ENCODE data around the gene CASS4. TPM values are rescaled to one million over a fixed set of nuclear protein-coding genes. Genes with fewer than 3 reads are reported as not detected.

CASS4 gene
- total RNA-seq, 1 donor from 2014 or later: not detected

GRCh38 chr20:56414842-56415765, 3.0 kb downstream of the CASS4 start:
- Mint-ChIP-seq H3K36me3 (no peaks in the 10 kb centered on the region), H3K4me1 (no peaks in the 10 kb centered on the region), H3K9me3 (no peaks in the 10 kb centered on the region), H3K27me3 (ENCODE audit: insufficient read depth, low read depth) (peaks cover 2% of the 10 kb centered on the region), H3K27ac (no peak overlapping the region), H3K4me3 (no peak overlapping the region)
- Histone ChIP-seq H3K9me3 (ENCODE audit: low read depth) (no peaks in the 10 kb centered on the region), H3K4me1 (no peaks in the 10 kb centered on the region), H2AFZ (replicated peaks) (no peak overlapping the region), H3K36me3 (no peaks in the 10 kb centered on the region), H3K4me3 (no peak overlapping the region), H4K20me1 (ENCODE audit: low read depth) (no peaks in the 10 kb centered on the region), H3K79me2 (ENCODE audit: low read depth) (no peaks in the 10 kb centered on the region), H3K9ac (no peak overlapping the region), H3K4me2 (no peak overlapping the region), H3K27me3 (no peaks in the 10 kb centered on the region), H3K27ac (no peak overlapping the region), H3F3A (ENCODE audit: low read depth) (no peaks in the 10 kb centered on the region)
- TF ChIP-seq EZH2phosphoT487 (IDR thresholded peaks at IDR 0.05) (no peak), CTCF (IDR thresholded peaks at IDR 0.05) (no peak), EZH2 (IDR thresholded peaks at IDR 0.05) (no peak)
- no peak for DNase-seq (ENCODE audit: low spot score)

- Histone ChIP-seq H3K4me2 (no peak overlapping the region), H3K4me1 (no peaks in the 10 kb centered on the region), H3K27ac (no peak overlapping the region), H3F3A (ENCODE audit: low read depth) (no peaks in the 10 kb centered on the region), H3K4me3 (no peak overlapping the region), H3K9ac (no peak overlapping the region), H3K27me3 (peaks cover 10% of the 10 kb centered on the region), H3K9me3 (ENCODE audit: low read depth) (no peaks in the 10 kb centered on the region), H3K36me3 (no peaks in the 10 kb centered on the region), H4K20me1 (ENCODE audit: low read depth) (no peaks in the 10 kb centered on the region), H2AFZ (replicated peaks) (no peak overlapping the region), H3K79me2 (ENCODE audit: low read depth) (no peaks in the 10 kb centered on the region)
- no peak overlapping the region for H3K4me3 Mint-ChIP-seq
- no peak for DNase-seq (ENCODE audit: low spot score)
- no peak overlapping the region for H3K27ac Mint-ChIP-seq
- no peaks in the 10 kb centered on the region for H3K36me3 Mint-ChIP-seq
- H3K9me3 Mint-ChIP-seq: no peaks in the 10 kb centered on the region
- H3K4me1 Mint-ChIP-seq: peaks cover 14% of the 10 kb centered on the region
- TF ChIP-seq EZH2 (IDR thresholded peaks at IDR 0.05) (no peak), EZH2phosphoT487 (IDR thresholded peaks at IDR 0.05) (no peak), CTCF (IDR thresholded peaks at IDR 0.05) (no peak)
- no peaks in the 10 kb centered on the region for H3K27me3 Mint-ChIP-seq (ENCODE audit: insufficient read depth, low read depth)
Observed at GRCh38 chr20:56417402-56417801, 5.3 kb downstream of the CASS4 start.

GRCh38 chr20:56417911-56418310, 5.9 kb downstream of the CASS4 start:
- Mint-ChIP-seq H3K36me3 (no peaks in the 10 kb centered on the region), H3K27me3 (ENCODE audit: insufficient read depth, low read depth) (no peaks in the 10 kb centered on the region), H3K4me1 (peaks cover 19% of the 10 kb centered on the region), H3K9me3 (no peaks in the 10 kb centered on the region), H3K4me3 (no peak overlapping the region), H3K27ac (no peak overlapping the region)
- H2AFZ ChIP-seq (replicated peaks): no peak overlapping the region
- no peak overlapping the region for H3K4me2 ChIP-seq
- H3K79me2 ChIP-seq (ENCODE audit: low read depth): no peaks in the 10 kb centered on the region
- no peak for DNase-seq (ENCODE audit: low spot score)
- no peaks in the 10 kb centered on the region for H3K4me1 ChIP-seq
- H4K20me1 ChIP-seq (ENCODE audit: low read depth): no peaks in the 10 kb centered on the region
- TF ChIP-seq EZH2 (IDR thresholded peaks at IDR 0.05) (no peak), EZH2phosphoT487 (IDR thresholded peaks at IDR 0.05) (no peak), CTCF (IDR thresholded peaks at IDR 0.05) (no peak)
- no peak overlapping the region for H3K9ac ChIP-seq
- no peak overlapping the region for H3K4me3 ChIP-seq
- H3F3A ChIP-seq (ENCODE audit: low read depth): no peaks in the 10 kb centered on the region
- H3K27me3 ChIP-seq: peaks cover 14% of the 10 kb centered on the region
- no peaks in the 10 kb centered on the region for H3K36me3 ChIP-seq
- H3K9me3 ChIP-seq (ENCODE audit: low read depth): no peaks in the 10 kb centered on the region
- H3K27ac ChIP-seq: no peak overlapping the region
